WTC11 (cell line): Measurements from ENCODE around the gene DHX36. TPM values are rescaled to one million over a fixed set of nuclear protein-coding genes. Genes with fewer than 3 reads are reported as not detected.

Source experiments
- ATAC-seq: fragments of 200-7000 bp; cut with Tn5 transposase; 2 replicates; pipeline ENCODE4 v1.10.0; 2021; ENCODE audit warnings: mild to moderate bottlenecking, moderate library complexity
- CTCF ChIA-PET: fragments of 300-600 bp; sonication (Branson Sonifier 250); formaldehyde crosslinking; loops from one replicate; lab custom pipeline; 2021; ENCODE audit warnings: antibody characterized with exemption; lab: Charles Lee
- POLR2A ChIA-PET: fragments of 350-600 bp; sonication (Branson Sonifier 250); formaldehyde crosslinking; loops from one replicate; lab custom pipeline; 2021; ENCODE audit warnings: antibody characterized with exemption; lab: Charles Lee
- DNase-seq: peaks from one replicate; pipeline ENCODE4 v3.0.0; 2021; ENCODE audit warnings: low spot score
- H3K27ac Mint-ChIP-seq: 2 replicates; pipeline ENCODE4 v1.8.0; 2021; ENCODE audit warnings: mixed read lengths
- H3K27me3 Mint-ChIP-seq: 2 replicates; pipeline ENCODE4 v1.8.0; 2021; ENCODE audit warnings: low read depth, mild to moderate bottlenecking, moderate library complexity, mixed read lengths
- H3K36me3 Mint-ChIP-seq: 2 replicates; pipeline ENCODE4 v1.8.0; 2021; ENCODE audit warnings: mixed read lengths
- H3K4me1 Mint-ChIP-seq: 2 replicates; pipeline ENCODE4 v1.8.0; 2022; ENCODE audit warnings: mixed read lengths
- H3K4me3 Mint-ChIP-seq: 2 replicates; pipeline ENCODE4 v1.8.0; 2021; ENCODE audit warnings: mild to moderate bottlenecking, moderate library complexity, mixed read lengths
- H3K9me3 Mint-ChIP-seq: 2 replicates; pipeline ENCODE4 v1.8.0; 2021; ENCODE audit warnings: mixed read lengths
- CREB1 ChIP-seq: sonication (generic); formaldehyde crosslinking; IDR thresholded peaks from 2 replicates; pipeline ENCODE4 v1.8.0; 2023; ENCODE audit warnings: mild to moderate bottlenecking, missing genetic modification reagents
- ESRRA ChIP-seq: sonication (generic); formaldehyde crosslinking; IDR thresholded peaks from 2 replicates; pipeline ENCODE4 v1.8.1; 2022; ENCODE audit warnings: mild to moderate bottlenecking, missing genetic modification reagents, borderline replicate concordance
- FOXP1 ChIP-seq: sonication (generic); formaldehyde crosslinking; IDR thresholded peaks from 2 replicates; pipeline ENCODE4 v1.8.0; 2022; ENCODE audit warnings: missing genetic modification reagents, mild to moderate bottlenecking, moderate library complexity, borderline replicate concordance
- IRF2 ChIP-seq: sonication (generic); formaldehyde crosslinking; IDR thresholded peaks from 2 replicates; pipeline ENCODE4 v1.8.0; 2022; ENCODE audit warnings: low read depth, missing genetic modification reagents, borderline replicate concordance
- OVOL2 ChIP-seq: fragments of 250-450 bp; sonication (Bioruptor Pico); IDR thresholded peaks from 2 replicates; pipeline ENCODE4 v1.9.0; 2021; ENCODE audit warnings: mild to moderate bottlenecking, borderline replicate concordance
- SMAD3 ChIP-seq: sonication (generic); formaldehyde crosslinking; IDR thresholded peaks from 2 replicates; pipeline ENCODE4 v1.8.0; 2022; ENCODE audit warnings: missing genetic modification reagents, mild to moderate bottlenecking, borderline replicate concordance
- total RNA-seq: library from RNA; stranded (reverse); gene quantifications from 3 replicates; pipeline ENCODE4 v1.2.3, GENCODE V29; 2021
- TF ChIP-seq, protein P1 (sequence below): sonication (generic); formaldehyde crosslinking; IDR thresholded peaks from 2 replicates; pipeline ENCODE4 v1.8.1; 2022; ENCODE audit warnings: mild to moderate bottlenecking, moderate library complexity, missing genetic modification reagents
- TF ChIP-seq, protein P2 (sequence below): sonication (generic); formaldehyde crosslinking; IDR thresholded peaks from 2 replicates; pipeline ENCODE4 v1.8.0; 2022; ENCODE audit warnings: missing genetic modification reagents
- TF ChIP-seq, protein P3 (sequence below): sonication (generic); formaldehyde crosslinking; IDR thresholded peaks from 2 replicates; pipeline ENCODE4 v1.8.0; 2022; ENCODE audit warnings: mild to moderate bottlenecking, missing genetic modification reagents
- TF ChIP-seq, protein P4 (sequence below): fragments of 250-450 bp; sonication (Bioruptor Pico); conservative IDR thresholded peaks from 2 replicates; pipeline ENCODE4 v1.9.0; 2021; ENCODE audit warnings: mild to moderate bottlenecking
- TF ChIP-seq, protein P5 (sequence below): fragments of 250-450 bp; sonication (Bioruptor Pico); IDR thresholded peaks from 2 replicates; pipeline ENCODE4 v1.9.0; 2021; ENCODE audit warnings: mild to moderate bottlenecking
- TF ChIP-seq, protein P6 (sequence below): sonication (generic); formaldehyde crosslinking; IDR thresholded peaks from 2 replicates; pipeline ENCODE4 v1.8.1; 2022; ENCODE audit warnings: low read depth, missing genetic modification reagents, borderline replicate concordance
- TF ChIP-seq, protein P7 (sequence below): sonication (generic); formaldehyde crosslinking; IDR thresholded peaks from 2 replicates; pipeline ENCODE4 v1.8.1; 2023; ENCODE audit warnings: mild to moderate bottlenecking, moderate library complexity, missing genetic modification reagents
- TF ChIP-seq, protein P8 (sequence below): sonication (generic); formaldehyde crosslinking; IDR thresholded peaks from 2 replicates; pipeline ENCODE4 v1.8.1; 2022; ENCODE audit warnings: missing genetic modification reagents, borderline replicate concordance

Gene DHX36
- total RNA-seq, 1 experiment from 2014 or later = 100 TPM

DNA sequence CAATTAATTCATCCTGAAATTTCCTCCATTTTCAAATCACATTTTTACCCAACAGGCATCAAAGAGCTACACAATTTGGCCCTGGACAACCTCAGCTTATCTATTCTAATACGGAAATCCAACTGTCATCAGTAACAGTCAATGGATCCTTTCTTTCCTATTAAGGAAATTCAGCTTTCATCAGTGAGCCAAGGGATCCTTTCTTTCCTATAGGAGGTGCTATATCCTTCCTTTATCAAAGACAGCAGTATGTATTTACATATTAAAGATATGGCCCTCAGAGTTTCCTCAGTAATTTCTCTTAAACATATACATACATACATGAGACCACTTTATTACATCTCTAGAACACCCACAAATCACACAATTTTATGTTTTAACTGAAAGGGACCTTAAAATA lies 10.1 kb downstream of the DHX36 start (continued):
- TF ChIP-seq, protein P1, sequence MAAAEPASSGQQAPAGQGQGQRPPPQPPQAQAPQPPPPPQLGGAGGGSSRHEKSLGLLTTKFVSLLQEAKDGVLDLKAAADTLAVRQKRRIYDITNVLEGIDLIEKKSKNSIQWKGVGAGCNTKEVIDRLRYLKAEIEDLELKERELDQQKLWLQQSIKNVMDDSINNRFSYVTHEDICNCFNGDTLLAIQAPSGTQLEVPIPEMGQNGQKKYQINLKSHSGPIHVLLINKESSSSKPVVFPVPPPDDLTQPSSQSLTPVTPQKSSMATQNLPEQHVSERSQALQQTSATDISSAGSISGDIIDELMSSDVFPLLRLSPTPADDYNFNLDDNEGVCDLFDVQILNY = no peak
- TF ChIP-seq, protein P2, sequence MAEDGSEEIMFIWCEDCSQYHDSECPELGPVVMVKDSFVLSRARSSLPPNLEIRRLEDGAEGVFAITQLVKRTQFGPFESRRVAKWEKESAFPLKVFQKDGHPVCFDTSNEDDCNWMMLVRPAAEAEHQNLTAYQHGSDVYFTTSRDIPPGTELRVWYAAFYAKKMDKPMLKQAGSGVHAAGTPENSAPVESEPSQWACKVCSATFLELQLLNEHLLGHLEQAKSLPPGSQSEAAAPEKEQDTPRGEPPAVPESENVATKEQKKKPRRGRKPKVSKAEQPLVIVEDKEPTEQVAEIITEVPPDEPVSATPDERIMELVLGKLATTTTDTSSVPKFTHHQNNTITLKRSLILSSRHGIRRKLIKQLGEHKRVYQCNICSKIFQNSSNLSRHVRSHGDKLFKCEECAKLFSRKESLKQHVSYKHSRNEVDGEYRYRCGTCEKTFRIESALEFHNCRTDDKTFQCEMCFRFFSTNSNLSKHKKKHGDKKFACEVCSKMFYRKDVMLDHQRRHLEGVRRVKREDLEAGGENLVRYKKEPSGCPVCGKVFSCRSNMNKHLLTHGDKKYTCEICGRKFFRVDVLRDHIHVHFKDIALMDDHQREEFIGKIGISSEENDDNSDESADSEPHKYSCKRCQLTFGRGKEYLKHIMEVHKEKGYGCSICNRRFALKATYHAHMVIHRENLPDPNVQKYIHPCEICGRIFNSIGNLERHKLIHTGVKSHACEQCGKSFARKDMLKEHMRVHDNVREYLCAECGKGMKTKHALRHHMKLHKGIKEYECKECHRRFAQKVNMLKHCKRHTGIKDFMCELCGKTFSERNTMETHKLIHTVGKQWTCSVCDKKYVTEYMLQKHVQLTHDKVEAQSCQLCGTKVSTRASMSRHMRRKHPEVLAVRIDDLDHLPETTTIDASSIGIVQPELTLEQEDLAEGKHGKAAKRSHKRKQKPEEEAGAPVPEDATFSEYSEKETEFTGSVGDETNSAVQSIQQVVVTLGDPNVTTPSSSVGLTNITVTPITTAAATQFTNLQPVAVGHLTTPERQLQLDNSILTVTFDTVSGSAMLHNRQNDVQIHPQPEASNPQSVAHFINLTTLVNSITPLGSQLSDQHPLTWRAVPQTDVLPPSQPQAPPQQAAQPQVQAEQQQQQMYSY (CRISPR knock-in tag) = no peak
- TF ChIP-seq, protein P3, sequence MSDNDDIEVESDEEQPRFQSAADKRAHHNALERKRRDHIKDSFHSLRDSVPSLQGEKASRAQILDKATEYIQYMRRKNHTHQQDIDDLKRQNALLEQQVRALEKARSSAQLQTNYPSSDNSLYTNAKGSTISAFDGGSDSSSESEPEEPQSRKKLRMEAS (CRISPR knock-in tag) = no peak
- TF ChIP-seq, protein P4, sequence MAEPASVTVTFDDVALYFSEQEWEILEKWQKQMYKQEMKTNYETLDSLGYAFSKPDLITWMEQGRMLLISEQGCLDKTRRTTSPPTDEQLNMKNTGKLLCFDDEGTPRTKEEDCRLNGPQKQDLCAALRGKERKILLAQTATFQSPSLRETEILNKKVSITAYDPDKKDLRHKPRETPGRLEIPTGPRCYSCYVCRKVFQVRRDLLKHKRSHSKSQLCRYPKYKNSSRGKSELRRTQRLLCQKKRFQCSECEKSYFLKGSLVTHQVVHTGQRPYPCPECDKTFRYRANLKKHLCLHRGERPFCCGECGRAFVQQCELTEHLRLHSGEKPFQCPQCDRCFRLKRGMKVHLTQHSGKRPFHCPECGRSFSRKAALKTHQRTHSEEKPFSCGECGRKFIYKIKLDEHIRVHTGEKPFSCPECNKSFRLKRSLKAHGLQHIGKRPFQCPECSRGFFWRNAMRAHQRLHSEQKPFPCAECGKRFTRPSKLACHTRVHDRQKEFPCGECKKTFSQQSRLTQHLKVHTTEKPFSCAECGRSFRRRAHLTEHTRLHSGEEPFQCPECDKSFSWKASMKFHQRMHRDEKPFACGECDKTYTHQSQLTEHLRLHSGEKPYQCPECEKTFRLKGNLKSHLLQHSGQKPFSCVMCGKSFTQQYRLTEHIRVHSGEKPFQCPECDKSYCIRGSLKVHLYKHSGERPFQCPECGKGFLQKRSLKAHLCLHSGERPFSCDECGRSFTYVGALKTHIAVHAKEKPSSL (CRISPR knock-in tag) = no peak
- TF ChIP-seq, protein P5, sequence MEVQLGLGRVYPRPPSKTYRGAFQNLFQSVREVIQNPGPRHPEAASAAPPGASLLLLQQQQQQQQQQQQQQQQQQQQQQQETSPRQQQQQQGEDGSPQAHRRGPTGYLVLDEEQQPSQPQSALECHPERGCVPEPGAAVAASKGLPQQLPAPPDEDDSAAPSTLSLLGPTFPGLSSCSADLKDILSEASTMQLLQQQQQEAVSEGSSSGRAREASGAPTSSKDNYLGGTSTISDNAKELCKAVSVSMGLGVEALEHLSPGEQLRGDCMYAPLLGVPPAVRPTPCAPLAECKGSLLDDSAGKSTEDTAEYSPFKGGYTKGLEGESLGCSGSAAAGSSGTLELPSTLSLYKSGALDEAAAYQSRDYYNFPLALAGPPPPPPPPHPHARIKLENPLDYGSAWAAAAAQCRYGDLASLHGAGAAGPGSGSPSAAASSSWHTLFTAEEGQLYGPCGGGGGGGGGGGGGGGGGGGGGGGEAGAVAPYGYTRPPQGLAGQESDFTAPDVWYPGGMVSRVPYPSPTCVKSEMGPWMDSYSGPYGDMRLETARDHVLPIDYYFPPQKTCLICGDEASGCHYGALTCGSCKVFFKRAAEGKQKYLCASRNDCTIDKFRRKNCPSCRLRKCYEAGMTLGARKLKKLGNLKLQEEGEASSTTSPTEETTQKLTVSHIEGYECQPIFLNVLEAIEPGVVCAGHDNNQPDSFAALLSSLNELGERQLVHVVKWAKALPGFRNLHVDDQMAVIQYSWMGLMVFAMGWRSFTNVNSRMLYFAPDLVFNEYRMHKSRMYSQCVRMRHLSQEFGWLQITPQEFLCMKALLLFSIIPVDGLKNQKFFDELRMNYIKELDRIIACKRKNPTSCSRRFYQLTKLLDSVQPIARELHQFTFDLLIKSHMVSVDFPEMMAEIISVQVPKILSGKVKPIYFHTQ (CRISPR knock-in tag) = no peak
- TF ChIP-seq, all 79 proteins: peak for 0

DNA sequence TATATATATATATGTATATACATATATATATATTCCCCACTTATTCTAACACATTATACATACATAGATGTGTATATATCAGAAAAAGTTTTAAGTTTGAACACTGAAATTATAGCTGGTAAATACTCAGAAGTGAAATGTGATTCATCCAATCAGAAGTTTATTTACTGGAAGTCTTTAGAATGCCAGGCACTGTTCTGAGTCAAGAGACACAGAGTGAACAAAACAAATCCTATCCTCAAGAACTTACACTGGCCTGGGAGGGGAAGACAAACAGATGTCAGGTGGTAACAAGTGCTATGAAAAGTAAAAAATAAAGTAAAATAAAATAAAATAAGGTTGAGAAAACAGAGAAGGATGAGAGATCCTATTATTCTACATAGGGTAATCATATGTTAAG lies 13.4 kb downstream of the DHX36 start:
- CTCF ChIA-PET = no interaction called here
- POLR2A ChIA-PET = no interaction called here
- Mint-ChIP-seq H3K27me3 (no peaks in the 10 kb centered on the region), H3K36me3 (peaks cover 75% of the 10 kb centered on the region), H3K9me3 (no peaks in the 10 kb centered on the region), H3K4me3 (no peak overlapping the region), H3K4me1 (no peaks in the 10 kb centered on the region), H3K27ac (no peak overlapping the region)
- ATAC-seq = no peak
- TF ChIP-seq, protein P6, sequence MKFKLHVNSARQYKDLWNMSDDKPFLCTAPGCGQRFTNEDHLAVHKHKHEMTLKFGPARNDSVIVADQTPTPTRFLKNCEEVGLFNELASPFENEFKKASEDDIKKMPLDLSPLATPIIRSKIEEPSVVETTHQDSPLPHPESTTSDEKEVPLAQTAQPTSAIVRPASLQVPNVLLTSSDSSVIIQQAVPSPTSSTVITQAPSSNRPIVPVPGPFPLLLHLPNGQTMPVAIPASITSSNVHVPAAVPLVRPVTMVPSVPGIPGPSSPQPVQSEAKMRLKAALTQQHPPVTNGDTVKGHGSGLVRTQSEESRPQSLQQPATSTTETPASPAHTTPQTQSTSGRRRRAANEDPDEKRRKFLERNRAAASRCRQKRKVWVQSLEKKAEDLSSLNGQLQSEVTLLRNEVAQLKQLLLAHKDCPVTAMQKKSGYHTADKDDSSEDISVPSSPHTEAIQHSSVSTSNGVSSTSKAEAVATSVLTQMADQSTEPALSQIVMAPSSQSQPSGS (CRISPR knock-in tag) = no peak
- TF ChIP-seq CREB1 (no peak), FOXP1 (no peak), IRF2 (no peak)
- no peak for DNase-seq

DNA sequence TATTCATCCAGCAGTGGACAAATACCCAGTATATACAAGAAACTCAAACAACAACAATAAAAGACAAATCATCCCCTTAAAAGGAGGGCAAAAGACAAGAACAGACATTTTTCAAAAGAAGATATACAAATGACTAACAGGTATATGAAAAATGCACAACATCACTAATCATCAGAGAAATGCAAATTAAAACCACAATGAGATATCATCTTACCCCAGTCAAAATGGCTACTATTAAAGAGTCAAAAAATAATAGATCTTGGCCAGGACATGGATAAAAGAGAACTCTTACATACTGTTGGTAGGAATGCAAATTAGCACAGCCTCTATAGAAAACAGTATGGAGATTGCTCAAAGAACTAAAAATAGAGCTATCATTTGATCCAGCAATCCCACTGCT lies 16.9 kb downstream of the DHX36 start:
- H3K9me3 Mint-ChIP-seq = no peaks in the 10 kb centered on the region
- H3K36me3 Mint-ChIP-seq = peaks cover 76% of the 10 kb centered on the region
- no peak for DNase-seq
- POLR2A ChIA-PET = no interaction called here
- H3K27ac Mint-ChIP-seq = no peak overlapping the region
- CTCF ChIA-PET = no interaction called here
- no peaks in the 10 kb centered on the region for H3K27me3 Mint-ChIP-seq
- H3K4me3 Mint-ChIP-seq = no peak overlapping the region
- no peak for ATAC-seq
- H3K4me1 Mint-ChIP-seq = no peaks in the 10 kb centered on the region
- TF ChIP-seq SMAD3 (CRISPR knock-in tag) (no peak), CREB1 (no peak), ESRRA (no peak), OVOL2 (CRISPR knock-in tag) (no peak)
- TF ChIP-seq, protein P7, sequence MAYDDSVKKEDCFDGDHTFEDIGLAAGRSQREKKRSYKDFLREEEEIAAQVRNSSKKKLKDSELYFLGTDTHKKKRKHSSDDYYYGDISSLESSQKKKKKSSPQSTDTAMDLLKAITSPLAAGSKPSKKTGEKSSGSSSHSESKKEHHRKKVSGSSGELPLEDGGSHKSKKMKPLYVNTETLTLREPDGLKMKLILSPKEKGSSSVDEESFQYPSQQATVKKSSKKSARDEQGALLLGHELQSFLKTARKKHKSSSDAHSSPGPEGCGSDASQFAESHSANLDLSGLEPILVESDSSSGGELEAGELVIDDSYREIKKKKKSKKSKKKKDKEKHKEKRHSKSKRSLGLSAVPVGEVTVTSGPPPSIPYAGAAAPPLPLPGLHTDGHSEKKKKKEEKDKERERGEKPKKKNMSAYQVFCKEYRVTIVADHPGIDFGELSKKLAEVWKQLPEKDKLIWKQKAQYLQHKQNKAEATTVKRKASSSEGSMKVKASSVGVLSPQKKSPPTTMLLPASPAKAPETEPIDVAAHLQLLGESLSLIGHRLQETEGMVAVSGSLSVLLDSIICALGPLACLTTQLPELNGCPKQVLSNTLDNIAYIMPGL (CRISPR knock-in tag) = no peak
- TF ChIP-seq, protein P8, sequence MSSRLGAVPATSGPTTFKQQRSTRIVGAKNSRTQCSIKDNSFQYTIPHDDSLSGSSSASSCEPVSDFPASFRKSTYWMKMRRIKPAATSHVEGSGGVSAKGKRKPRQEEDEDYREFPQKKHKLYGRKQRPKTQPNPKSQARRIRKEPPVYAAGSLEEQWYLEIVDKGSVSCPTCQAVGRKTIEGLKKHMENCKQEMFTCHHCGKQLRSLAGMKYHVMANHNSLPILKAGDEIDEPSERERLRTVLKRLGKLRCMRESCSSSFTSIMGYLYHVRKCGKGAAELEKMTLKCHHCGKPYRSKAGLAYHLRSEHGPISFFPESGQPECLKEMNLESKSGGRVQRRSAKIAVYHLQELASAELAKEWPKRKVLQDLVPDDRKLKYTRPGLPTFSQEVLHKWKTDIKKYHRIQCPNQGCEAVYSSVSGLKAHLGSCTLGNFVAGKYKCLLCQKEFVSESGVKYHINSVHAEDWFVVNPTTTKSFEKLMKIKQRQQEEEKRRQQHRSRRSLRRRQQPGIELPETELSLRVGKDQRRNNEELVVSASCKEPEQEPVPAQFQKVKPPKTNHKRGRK (CRISPR knock-in tag) = no peak
